ENCODE measurements around the gene MUC4. TPM values are rescaled to one million over a fixed set of nuclear protein-coding genes. Genes with fewer than 3 reads are reported as not detected.
A peak's percentile ranks its signal among the peaks of the same experiment; 100 is the strongest.

MUC4 gene
- total RNA-seq, 4 donors from 2014 or later = 0.19 to 3.0 (median 0.47) TPM; not detected in 1

DNA sequence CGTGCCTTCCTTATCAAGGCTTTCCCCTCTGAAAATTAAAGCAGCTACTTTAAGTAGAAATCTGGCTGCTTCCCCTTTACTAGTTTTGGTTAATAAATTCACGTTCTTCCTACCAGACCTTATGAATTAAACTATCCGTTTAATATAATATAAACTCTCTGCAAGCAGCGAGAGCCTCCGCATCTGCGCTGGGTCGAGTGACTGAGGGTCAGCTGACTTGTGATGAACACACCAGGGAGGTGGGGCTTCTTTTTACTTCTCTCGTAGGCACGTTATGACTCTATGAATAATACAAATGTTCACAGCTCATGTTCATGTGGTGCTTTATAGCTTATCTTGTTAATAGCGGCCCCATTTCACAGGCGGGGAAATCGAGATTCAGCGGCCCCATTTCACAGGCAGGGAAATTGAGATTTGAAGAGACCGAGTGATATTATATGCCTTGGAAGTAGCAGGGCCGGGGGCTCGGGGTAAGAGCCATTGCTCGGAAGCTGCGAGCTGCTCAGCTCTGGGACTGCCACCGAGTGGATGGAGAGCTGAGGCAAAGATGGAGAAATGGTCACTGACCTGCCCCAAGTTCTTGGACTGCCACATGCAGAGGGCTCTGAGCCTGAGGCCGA lies 8.3 kb downstream of the MUC4 start:
- H3K4me1 ChIP-seq = peaks cover 0 to 16% (median 0%) of the 10 kb centered on the region in 3 donors
- WGBS, 2 donors (ENCODE audit: low coverage in 1 of 2) = 26 to 28% methylated on average over 11 to 13 of the region's 20 CpGs
- peak overlapping the region; percentile 31 to 38 for H3K4me3 ChIP-seq
- peak; percentile 80 for ATAC-seq
- TF ChIP-seq, protein P1, sequence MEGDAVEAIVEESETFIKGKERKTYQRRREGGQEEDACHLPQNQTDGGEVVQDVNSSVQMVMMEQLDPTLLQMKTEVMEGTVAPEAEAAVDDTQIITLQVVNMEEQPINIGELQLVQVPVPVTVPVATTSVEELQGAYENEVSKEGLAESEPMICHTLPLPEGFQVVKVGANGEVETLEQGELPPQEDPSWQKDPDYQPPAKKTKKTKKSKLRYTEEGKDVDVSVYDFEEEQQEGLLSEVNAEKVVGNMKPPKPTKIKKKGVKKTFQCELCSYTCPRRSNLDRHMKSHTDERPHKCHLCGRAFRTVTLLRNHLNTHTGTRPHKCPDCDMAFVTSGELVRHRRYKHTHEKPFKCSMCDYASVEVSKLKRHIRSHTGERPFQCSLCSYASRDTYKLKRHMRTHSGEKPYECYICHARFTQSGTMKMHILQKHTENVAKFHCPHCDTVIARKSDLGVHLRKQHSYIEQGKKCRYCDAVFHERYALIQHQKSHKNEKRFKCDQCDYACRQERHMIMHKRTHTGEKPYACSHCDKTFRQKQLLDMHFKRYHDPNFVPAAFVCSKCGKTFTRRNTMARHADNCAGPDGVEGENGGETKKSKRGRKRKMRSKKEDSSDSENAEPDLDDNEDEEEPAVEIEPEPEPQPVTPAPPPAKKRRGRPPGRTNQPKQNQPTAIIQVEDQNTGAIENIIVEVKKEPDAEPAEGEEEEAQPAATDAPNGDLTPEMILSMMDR (IDR thresholded peaks at IDR 0.05) = no peak
- no peak for TF ChIP-seq POLR2A (IDR thresholded peaks at IDR 0.05)
- no peak for TF ChIP-seq EP300 (IDR thresholded peaks at IDR 0.05)
- TF ChIP-seq POLR2AphosphoS5 (IDR thresholded peaks at IDR 0.05) = no peak
- no peaks in the 10 kb centered on the region for H3K36me3 ChIP-seq
- no peaks in the 10 kb centered on the region for H3K27me3 ChIP-seq
- H3K27ac ChIP-seq = peak overlapping the region in 3 of 4 donors; percentile 52 to 64 (median 54)
- no peaks in the 10 kb centered on the region for H3K9me3 ChIP-seq

- Histone ChIP-seq H3K9me3 (no peaks in the 10 kb centered on the region), H3K27me3 (no peaks in the 10 kb centered on the region), H3K4me3 (peak overlapping the region; percentile 31 to 38), H3K27ac (peak overlapping the region in 3 of 4 donors; percentile 52 to 64 (median 54)), H3K36me3 (no peaks in the 10 kb centered on the region), H3K4me1 (peaks cover 0 to 16% (median 0%) of the 10 kb centered on the region in 3 donors)
- WGBS, 2 donors (ENCODE audit: low coverage in 1 of 2) = 4 to 20% methylated on average over 4 to 9 of the region's 9 CpGs
- TF ChIP-seq EP300 (IDR thresholded peaks at IDR 0.05) (no peak), POLR2AphosphoS5 (IDR thresholded peaks at IDR 0.05) (no peak), POLR2A (IDR thresholded peaks at IDR 0.05) (no peak)
- TF ChIP-seq, protein P1 (IDR thresholded peaks at IDR 0.05) = no peak
- no peak for ATAC-seq
Observed at GRCh38 chr3:195802795-195803194, 8.9 kb downstream of the MUC4 start.

DNA sequence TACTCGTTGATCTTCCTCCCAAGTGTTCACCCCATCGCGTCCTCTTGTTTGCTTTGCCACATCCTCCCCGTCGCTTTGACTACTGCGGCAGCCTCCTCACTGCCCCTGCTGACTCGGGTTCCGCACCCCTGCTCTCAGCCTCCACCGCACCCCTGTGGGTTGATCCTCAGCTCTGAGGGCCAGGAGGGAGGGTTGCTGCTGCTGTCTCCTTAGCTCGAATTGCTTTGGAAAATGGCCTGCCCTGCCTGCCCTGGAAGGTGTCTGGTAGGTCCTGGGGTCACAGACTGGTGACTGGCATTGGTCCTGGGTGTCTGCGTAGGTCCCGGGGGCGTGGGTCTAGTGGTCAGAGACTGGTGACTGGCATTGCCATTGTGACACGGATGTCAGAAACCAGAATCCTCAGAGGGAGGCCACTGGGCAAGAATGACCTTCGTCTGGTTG lies 9.4 kb downstream of the MUC4 start:
- 59 to 61% methylated on average over 7 to 12 of the region's 15 CpGs for WGBS, 2 donors (ENCODE audit: low coverage in 1 of 2)
- peak overlapping the region in 1 of 2 donors; percentile 38 for H3K4me3 ChIP-seq
- no peaks in the 10 kb centered on the region for H3K36me3 ChIP-seq
- H3K27ac ChIP-seq = peak overlapping the region in 2 of 4 donors; percentile 54 to 64
- TF ChIP-seq POLR2AphosphoS5 (IDR thresholded peaks at IDR 0.05) (no peak), POLR2A (IDR thresholded peaks at IDR 0.05) (no peak), EP300 (IDR thresholded peaks at IDR 0.05) (no peak)
- TF ChIP-seq, protein P1 (IDR thresholded peaks at IDR 0.05) = no peak
- no peaks in the 10 kb centered on the region for H3K27me3 ChIP-seq
- H3K9me3 ChIP-seq = no peaks in the 10 kb centered on the region
- ATAC-seq = no peak
- peaks cover 0 to 16% (median 0%) of the 10 kb centered on the region in 3 donors for H3K4me1 ChIP-seq

DNA sequence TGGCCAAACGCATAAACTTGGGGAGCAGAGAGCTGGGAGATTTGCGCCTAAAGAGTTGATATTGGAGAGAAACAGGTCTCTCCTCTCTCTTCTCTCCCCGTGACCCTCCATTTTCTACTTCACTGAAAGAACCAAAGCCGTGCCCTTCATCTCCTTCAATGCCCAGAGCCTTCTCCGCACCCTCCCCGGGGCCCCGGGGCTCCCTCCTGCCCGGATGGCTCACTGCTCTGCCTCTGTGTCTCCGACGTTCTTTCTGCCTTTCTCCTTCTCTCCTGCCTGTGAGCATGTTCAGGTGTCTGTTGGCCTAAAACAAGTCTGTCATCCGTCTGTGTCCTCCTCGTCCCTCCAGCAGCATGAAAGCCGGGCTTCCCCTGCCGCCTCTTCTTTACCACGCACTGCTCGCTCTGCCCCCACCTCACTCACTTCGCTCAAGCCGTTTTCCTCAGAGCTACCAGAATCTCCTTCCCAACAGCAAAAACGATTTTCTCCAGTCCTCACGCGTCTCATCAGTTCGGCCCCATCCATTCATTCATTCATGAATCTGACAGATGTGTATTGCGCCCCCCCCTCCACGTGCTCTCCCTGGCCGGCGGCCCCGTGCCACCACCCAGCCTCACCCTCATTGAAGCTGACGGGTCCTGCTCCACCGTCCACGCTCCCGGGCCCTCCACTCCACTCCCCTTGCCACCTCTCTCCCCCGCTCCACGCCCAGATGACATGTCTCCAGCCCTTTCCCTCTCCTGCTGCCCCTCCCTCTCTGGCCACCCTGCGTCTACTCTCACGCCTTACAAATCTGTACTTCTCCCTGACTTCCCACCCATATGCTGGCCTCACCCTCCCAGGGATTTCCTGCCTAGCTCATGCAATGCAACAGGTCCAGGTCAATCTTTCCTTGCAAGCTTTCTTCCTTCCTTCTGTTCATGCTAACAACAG lies 10.2 kb downstream of the MUC4 start:
- no peaks in the 10 kb centered on the region for H3K36me3 ChIP-seq
- WGBS, 2 donors (ENCODE audit: low coverage in 1 of 2) = 74 to 88% methylated on average over 28 to 34 of the region's 35 CpGs
- H3K4me1 ChIP-seq = peaks cover 0 to 12% (median 0%) of the 10 kb centered on the region in 3 donors
- H3K9me3 ChIP-seq = no peaks in the 10 kb centered on the region
- no peak for ATAC-seq
- no peak for TF ChIP-seq POLR2A (IDR thresholded peaks at IDR 0.05)
- TF ChIP-seq, protein P1 (IDR thresholded peaks at IDR 0.05) = no peak
- no peak for TF ChIP-seq EP300 (IDR thresholded peaks at IDR 0.05)
- no peak for TF ChIP-seq POLR2AphosphoS5 (IDR thresholded peaks at IDR 0.05)
- H3K27me3 ChIP-seq = no peaks in the 10 kb centered on the region
- H3K4me3 ChIP-seq = no peak overlapping the region
- peak overlapping the region in 1 of 4 donors; percentile 64 for H3K27ac ChIP-seq

Data from gastroesophageal sphincter (tissue), 4 donors.